WI38 (cell line): ENCODE data around the gene LYZL1.
A peak's percentile ranks its signal among the peaks of the same experiment; 100 is the strongest.
"Not testable (repeated sequence)": the region's sequence is repeated elsewhere in the genome, so short reads cannot be mapped to it uniquely, and the experiment has no call there.

ENCODE experiments used
- H3K4me3 ChIP-seq: 2 replicates; pipeline ENCODE4 v1.5.1; 2011; ENCODE audit warnings: low read depth, mild to moderate bottlenecking, control low read depth, low read length
- TF ChIP-seq, protein P1 (sequence below): IDR thresholded peaks from 2 replicates; pipeline ENCODE4 v1.5.1; 2012; ENCODE audit warnings: low read depth, mild to moderate bottlenecking, control low read depth, low read length

LYZL1 gene

DNA sequence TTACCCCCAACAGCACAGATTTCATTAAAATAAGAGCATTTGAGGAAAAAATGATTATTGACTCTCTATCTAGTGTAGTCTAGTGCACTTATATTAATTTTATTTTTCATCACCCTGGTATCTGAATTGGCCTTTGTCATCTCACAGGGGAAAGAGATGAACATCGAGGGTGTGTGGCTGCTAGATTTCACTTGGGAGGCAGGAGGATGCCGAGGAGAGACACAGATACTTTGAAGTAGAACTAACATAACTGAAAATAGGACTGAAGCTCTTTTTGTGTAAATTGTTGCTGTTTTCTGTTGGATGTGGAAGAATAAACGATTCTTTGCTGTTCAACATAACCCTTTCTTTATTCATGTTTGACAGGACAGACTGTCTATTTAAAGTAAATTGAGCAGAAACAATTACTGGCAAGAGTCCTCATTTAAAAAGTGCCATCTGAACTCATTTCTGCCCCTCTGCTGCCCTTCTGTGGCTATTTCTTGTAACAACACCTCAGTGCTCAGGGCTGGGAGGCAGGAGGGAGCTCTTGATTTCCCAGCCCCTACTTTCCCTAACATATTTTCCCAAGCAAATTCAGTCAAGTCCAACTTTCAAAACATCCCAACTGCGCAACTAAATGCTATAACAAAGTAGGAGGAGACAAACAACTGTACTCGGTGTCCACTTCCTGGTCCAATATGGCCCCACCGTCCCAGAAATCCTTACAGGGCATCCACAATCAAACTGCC is 15.6 kb downstream of the LYZL1 start:
- TF ChIP-seq, protein P1, sequence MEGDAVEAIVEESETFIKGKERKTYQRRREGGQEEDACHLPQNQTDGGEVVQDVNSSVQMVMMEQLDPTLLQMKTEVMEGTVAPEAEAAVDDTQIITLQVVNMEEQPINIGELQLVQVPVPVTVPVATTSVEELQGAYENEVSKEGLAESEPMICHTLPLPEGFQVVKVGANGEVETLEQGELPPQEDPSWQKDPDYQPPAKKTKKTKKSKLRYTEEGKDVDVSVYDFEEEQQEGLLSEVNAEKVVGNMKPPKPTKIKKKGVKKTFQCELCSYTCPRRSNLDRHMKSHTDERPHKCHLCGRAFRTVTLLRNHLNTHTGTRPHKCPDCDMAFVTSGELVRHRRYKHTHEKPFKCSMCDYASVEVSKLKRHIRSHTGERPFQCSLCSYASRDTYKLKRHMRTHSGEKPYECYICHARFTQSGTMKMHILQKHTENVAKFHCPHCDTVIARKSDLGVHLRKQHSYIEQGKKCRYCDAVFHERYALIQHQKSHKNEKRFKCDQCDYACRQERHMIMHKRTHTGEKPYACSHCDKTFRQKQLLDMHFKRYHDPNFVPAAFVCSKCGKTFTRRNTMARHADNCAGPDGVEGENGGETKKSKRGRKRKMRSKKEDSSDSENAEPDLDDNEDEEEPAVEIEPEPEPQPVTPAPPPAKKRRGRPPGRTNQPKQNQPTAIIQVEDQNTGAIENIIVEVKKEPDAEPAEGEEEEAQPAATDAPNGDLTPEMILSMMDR = peak; percentile 75; the same call in 1 of the 2 replicates
- H3K4me3 ChIP-seq = no peak overlapping the region

- TF ChIP-seq, protein P1 = no peak
- H3K4me3 ChIP-seq = no peak overlapping the region
Observed at GRCh38 chr10:29304995-29305335, 16.1 kb downstream of the LYZL1 start.

GRCh38 chr10:29306688-29307087 is 17.8 kb downstream of the LYZL1 start:
- no peak overlapping the region for H3K4me3 ChIP-seq
- TF ChIP-seq, protein P1 = no peak

DNA sequence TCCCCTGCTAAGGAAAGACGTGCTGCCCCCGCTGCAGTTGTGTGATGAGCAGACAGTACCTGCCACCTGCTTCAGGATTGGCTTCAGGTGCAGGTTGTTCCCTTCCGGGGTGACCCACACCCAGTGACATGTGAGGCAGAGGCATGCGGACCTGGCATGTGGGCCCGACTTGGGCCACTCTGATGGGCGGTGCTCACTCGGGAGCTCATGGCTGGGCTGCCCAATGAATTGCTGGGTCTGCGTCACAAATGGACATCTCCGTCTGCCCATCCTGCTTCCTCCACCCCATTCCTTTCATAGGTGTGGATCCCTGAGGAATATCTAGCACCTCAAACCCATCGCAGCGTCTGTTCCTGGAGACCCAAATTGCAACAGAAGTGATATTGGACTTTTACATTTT is 19.3 kb downstream of the LYZL1 start:
- not testable (repeated sequence) for H3K4me3 ChIP-seq

GRCh38 chr10:29309465-29309864 is 20.6 kb downstream of the LYZL1 start:
- TF ChIP-seq, protein P1 = no peak
- no peak overlapping the region for H3K4me3 ChIP-seq

DNA sequence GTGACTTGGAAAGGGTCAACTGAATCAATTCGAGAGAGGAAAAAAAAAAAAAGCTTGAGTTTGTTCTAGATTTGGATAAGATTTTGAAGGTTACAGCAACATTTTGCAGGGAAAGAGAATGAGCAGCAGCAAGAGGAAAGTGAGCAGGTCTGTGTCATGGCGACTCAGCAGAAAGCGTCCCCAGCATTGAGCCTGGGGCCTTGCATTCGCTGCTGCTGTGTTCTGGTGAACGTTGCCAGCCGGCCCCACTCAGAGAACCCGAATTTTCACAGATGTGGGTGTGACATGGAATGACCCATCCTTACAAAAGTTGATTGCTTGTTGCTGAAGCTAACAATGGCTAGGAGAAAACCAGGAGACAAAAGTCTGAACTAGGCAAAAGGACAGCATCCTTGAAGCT is 21.6 kb downstream of the LYZL1 start:
- not testable (repeated sequence) for H3K4me3 ChIP-seq

DNA sequence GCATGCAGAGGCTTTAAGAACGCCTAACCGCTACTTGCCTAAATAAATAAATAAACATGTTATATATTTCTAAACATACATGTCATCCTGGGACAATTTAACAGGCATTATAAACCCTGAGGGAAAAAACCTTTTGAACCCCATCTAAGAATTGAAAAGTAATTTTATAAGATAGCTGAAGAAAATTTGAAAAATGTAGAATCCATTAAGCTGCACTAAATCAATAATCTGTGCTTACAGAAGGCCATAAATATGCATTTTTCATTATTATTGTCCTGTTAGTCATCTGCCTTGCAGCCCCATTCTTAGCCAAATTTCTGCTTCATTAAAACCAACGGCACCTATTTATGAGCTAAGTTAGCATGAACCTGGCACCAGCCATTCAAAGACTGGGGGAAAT is 24.2 kb downstream of the LYZL1 start:
- no peak overlapping the region for H3K4me3 ChIP-seq
- TF ChIP-seq, protein P1 = no peak

- no peak overlapping the region for H3K4me3 ChIP-seq
- TF ChIP-seq, protein P1 = no peak
Observed at GRCh38 chr10:29314726-29315125, 25.9 kb downstream of the LYZL1 start.
